ENCODE data around the gene ANK2.

GRCh38 chr4:113008716-113009115 is 40.7 kb upstream of the ANK2 start:
- no peak for TF ChIP-seq CTCF (conservative IDR thresholded peaks at IDR 0.05)
- no peak for TF ChIP-seq ZFX (IDR thresholded peaks at IDR 0.05)
